NCI-H1930 (cell line): ENCODE measurements around the gene PTPRM.
A peak's percentile ranks its signal among the peaks of the same experiment; 100 is the strongest.

Experiments
- DNase-seq, 2 experiments: peaks; one replicate each; lab custom pipeline; 2025; lab: John Stamatoyannopoulos, UW

The PTPRM gene

GRCh38 chr18:7809455-7809854 lies 242.3 kb downstream of the PTPRM start:
- no peak for DNase-seq

- DNase-seq: no peak
These were observed 242.9 kb downstream of the PTPRM start for GRCh38 chr18:7809978-7810377.

DNA sequence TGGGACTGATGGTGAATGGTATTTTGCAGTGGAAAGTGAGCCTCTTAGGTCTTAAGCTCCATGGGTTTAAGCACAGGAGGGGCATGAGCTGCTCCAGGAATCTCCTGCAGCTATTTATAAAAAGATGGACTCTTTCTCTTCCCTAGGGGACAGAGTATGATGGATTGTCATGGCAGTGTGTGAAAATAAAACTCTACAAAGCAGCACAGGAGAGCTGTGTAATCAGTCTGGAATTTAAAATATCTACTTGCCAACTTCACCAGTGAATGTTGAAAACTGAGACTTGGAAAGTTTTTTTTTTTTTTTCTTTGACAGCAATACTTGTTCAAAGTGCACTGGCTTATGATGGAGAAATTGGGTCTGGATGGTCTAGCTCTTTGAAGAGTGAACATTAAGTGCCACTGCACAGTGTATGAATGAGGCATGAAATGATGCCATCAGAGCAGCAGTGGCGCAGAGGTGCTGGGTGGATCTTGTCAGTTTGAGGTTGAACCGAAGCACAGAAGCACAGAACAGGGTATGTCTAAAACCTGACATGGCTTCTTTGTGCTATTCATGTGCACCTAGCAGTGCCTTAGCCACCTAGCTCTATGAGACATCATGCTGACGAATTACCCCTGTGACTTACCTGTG lies 245.4 kb downstream of the PTPRM start:
- DNase-seq: no peak

DNA sequence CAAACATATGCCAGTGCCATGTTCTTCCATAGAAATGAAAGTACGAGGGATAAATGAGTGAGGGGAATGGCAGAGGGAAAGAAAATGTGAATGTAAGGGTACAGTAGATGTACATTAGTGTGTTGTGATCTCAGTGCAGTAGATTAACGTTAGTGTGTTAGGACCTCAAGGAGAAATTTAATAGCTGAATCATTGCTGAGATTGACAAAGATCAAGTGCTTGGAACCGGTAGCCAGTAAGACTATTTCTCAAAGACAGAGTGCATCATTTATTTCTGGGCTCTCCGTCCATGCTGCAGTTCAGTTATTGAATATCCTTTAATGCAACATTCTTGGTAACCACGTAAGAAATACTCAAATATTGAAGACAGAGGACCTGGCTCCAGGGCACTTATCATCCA lies 246.0 kb downstream of the PTPRM start:
- DNase-seq: no peak

DNA sequence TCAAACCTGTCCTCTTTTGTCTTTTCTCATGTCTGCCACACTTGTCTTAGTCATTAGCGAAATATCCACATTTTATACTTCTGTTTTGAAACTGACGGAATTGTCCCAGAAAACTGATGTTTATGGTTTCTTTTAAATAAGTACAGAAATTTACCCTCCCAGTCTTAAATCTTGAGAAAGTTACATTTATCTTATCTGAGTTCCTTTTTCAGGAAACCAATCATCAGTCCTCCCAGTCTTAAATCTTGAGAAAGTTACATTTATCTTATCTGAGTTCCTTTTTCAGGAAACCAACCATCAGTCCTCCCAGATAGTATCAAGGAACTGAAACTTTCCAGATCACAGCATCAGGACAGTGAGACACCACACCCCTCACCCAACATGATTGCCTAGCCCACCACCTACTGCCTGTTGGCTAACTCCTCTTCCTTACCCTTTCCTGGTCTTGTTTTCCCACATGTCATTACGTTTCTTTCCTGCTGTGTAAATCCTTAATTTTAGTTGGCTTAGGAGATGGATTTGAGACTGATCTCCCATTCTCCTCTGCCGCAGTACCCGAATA lies 247.7 kb downstream of the PTPRM start:
- no peak for DNase-seq

DNA sequence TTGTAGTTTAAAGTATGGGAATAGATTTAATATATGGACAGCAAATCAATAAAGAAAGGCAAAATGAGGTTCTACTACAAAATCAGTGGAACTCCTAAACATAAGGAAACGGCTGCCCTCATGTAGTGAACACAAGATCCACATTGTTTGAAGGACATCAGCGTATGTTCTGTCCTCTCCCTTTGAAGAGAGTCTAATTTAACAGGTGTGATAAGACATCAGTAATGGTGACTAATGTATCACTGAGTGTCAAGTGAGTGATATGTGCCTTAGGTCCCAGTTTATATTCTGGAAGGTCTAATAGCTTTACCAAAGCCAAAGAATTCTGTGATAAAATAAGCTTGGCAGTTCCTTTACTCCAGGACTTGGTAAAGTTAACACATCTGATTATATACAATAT lies 248.7 kb downstream of the PTPRM start:
- no peak for DNase-seq

DNA sequence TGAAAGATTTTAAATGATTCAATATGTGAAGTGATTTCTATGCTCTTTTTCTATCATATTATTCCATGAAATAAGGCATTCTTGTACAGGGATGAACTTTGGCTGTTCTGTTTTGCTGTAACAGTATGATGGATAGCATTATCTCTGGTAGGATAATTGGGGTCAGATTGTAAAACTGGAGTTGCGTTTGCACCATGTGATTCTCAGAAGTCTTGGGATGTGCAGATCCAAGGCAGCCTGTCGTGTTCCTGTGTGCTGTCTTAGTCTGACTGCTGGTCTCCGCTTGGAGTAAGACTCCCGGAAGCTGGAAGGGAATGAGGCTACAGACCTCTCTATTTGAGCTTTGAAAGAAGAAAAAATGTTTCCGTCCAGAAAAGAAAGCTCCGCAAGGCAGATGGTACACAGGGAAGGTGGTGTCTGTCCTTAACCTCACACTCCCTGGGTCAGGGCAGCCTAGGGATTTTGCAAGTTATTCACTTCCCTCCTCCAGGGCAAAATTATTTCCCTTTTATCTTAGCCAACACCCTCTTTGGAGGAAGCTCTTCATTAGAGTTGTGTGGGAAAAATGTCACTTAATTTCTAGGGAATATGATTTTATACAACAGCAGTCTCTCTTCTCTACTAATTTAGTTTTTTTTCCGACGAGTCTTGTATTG lies 250.6 kb downstream of the PTPRM start:
- no peak for DNase-seq

- no peak for DNase-seq
These were observed 254.7 kb downstream of the PTPRM start for GRCh38 chr18:7821784-7822183.

- no peak for DNase-seq
These were observed 255.6 kb downstream of the PTPRM start for GRCh38 chr18:7822435-7823331.

GRCh38 chr18:7824970-7825369 lies 257.9 kb downstream of the PTPRM start:
- no peak for DNase-seq

DNA sequence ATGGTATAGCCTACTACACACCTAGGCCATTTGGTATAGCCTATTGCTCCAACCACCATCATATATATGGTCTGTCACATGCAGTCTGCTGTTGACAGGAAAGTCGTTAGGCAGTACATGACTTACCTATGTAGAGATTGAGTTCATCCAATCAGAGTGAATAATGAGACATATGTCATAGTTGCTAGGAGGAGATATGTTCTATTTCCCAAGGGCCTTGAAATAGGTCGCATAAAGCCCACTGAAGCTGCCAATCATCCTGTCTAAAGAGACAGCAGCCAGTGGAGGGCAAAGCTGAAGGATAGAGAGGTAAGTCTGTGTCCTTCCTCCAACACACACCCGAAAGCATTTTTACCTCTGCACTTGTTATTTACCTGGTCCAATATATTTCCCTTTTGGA lies 263.4 kb downstream of the PTPRM start:
- peak in 1 of 2 experiments; percentile 10 for DNase-seq

GRCh38 chr18:7839548-7839947 lies 272.4 kb downstream of the PTPRM start:
- DNase-seq: no peak

- no peak for DNase-seq
These were observed 273.3 kb downstream of the PTPRM start for GRCh38 chr18:7840411-7840810.

DNA sequence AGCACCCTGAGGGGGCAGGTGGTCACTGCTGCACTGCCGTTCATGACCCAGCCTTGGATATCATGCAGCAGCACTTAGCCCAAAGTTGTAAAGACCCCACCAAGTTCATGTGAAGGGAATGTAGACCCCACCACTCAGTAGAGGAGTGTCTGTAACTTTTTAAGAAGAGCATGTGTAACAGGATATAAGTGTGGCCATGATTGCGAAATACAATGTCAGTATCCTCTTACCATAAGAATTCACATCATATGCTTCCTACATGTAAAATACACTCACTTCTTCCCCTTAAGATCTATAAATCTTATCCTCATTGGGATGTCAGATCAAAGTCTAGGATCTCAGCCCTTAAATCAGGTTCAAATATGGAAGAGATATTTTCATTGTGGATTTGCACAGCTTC lies 276.9 kb downstream of the PTPRM start:
- no peak for DNase-seq

DNA sequence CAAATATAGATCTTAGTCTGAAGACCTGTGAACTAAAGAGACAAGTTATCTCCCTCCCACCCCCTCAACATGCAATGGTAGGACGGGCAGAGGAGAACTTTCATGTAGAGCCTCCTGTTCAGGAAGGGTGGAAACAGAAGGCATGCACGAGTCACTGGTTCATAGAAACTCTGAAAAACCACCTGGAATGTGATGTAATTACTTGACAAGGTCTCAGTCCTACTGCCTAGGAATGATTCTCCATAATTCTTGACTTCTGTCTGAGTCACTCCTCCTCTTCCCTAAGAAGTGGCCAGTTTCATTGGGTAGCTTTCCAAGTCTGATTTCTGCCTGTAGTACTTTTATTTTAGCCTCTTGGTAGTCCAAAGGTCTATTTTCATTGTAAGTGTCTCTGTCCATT lies 277.3 kb downstream of the PTPRM start:
- DNase-seq: no peak

- DNase-seq: no peak
These were observed 279.2 kb downstream of the PTPRM start for GRCh38 chr18:7846335-7846734.

DNA sequence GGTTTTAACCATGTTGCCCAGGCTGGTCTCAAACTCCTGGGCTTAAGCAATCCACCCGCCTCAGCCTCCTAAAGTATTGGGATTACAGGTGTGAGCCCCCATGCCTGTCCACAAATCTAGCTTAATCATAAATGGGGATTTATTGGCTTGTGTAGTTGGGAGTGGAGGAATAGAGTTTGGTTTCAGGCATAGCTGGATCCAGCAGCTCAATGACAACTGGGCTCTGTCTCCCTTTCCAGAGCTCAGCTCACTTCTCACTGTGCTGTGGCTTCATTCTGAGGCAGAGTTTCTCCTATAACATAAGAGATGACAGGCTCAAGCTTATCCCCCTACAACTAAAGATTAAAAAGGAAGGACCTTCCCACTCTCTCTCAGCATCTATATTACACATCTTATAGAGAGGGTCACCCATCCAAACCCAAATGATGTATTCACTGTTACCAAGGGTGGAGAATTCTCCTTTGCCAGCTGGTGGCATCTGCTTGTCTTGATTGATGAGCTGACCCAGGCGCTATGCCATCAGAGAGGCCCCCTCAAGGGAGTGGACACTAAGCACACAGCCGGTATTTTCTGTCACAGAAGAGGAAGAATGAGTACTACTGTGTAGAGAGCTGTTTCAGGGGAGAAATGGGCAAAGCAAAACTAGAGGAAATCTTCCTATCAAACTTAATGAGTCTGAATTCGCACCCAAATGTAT lies 280.4 kb downstream of the PTPRM start:
- DNase-seq: no peak

DNA sequence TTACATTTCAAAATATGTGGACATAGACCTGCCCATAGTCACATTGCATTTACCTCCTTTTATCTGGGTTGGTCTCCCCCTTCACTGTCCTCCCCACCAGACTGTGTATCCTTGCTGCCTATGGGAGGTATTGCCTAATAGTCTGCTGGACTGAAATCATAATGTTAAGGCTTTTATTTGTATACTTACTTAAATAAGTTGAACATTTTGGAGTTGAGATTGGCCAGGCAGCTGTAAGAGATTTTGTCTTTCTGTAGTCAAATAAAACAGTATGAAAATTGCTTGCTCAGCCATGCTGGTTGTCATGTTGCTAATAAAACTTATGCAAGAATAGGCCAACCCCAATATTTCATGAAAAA lies 280.9 kb downstream of the PTPRM start:
- DNase-seq: no peak

- DNase-seq: no peak
These were observed 283.3 kb downstream of the PTPRM start for GRCh38 chr18:7850446-7850845.

DNA sequence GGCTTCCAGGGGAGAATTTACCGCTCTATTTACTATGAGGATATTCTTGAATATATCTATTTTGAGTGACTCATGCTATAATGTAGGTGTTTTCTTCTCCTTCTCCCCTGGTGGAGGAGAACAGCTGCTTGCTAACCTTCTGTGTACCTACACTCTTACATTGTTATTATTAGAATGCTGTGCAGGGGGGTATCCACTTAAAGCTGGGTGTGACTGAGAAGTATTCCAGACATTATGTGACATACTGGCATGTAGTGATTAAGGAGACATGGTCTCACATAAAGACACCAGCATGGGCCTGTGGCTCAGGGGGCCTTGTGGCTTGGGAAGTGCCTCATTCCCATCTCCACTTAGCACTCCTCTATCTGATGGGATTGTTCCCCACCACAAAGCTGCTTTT lies 287.9 kb downstream of the PTPRM start:
- DNase-seq: no peak

- no peak for DNase-seq
These were observed 288.6 kb downstream of the PTPRM start for GRCh38 chr18:7855671-7856070.

GRCh38 chr18:7856116-7856515 lies 289.0 kb downstream of the PTPRM start:
- DNase-seq: no peak
